KOPT-K1 (cell line): Measurements from ENCODE around the gene DEPDC5.
"Not testable (repeated sequence)": the region's sequence is repeated elsewhere in the genome, so short reads cannot be mapped to it uniquely, and the experiment has no call there.

Experiments
- H3K27ac ChIP-seq: fragments of 200-600 bp; sonication (generic); 2 replicates; pipeline ENCODE4 v1.5.1; 2016; ENCODE audit warnings: antibody characterized with exemption, mild to moderate bottlenecking, low read depth, low read length; ENCODE audit not compliant: poor library complexity, severe bottlenecking
- H3K36me3 ChIP-seq: fragments of 200-600 bp; sonication (generic); 2 replicates; pipeline ENCODE4 v1.5.1; 2017; ENCODE audit warnings: antibody characterized with exemption, mild to moderate bottlenecking, low read length, moderate library complexity; ENCODE audit not compliant: insufficient read depth
- H3K9me3 ChIP-seq: fragments of 200-600 bp; sonication (generic); 2 replicates; pipeline ENCODE4 v1.5.1; 2017; ENCODE audit warnings: antibody characterized with exemption, low read length, mild to moderate bottlenecking; ENCODE audit not compliant: insufficient read depth, poor library complexity, severe bottlenecking

DEPDC5 gene

GRCh38 chr22:31753634-31754501, at the start of gene DEPDC5:
Gene DEPDC5 (plus strand): TSS chr22:31754019. CDS start chr22:31754922, 903 bp downstream.
- no peaks in the 10 kb centered on the region for H3K9me3 ChIP-seq
- H3K27ac ChIP-seq: peak within 1 kb of the TSS; percentile 82
- H3K36me3 ChIP-seq: peaks cover 15% of the 10 kb centered on the region; the same call in 1 of the 2 replicates

- H3K36me3 ChIP-seq: peaks cover 87% of the 10 kb centered on the region
Observed at GRCh38 chr22:31707519-31707918, 46.3 kb upstream of the DEPDC5 start.

GRCh38 chr22:31711226-31711625, 42.6 kb upstream of the DEPDC5 start:
- H3K36me3 ChIP-seq: peaks cover 93% of the 10 kb centered on the region
- not testable (repeated sequence) for H3K27ac ChIP-seq, H3K9me3 ChIP-seq

More at GRCh38 chr22:31707519-31707918, 46.3 kb upstream of the DEPDC5 start:
- Histone ChIP-seq H3K27ac (no peak overlapping the region), H3K9me3 (no peaks in the 10 kb centered on the region)

GRCh38 chr22:31715147-31715778, 38.6 kb upstream of the DEPDC5 start:
- H3K9me3 ChIP-seq: no peaks in the 10 kb centered on the region
- no peak overlapping the region for H3K27ac ChIP-seq
- H3K36me3 ChIP-seq: peaks cover 93% of the 10 kb centered on the region

GRCh38 chr22:31719850-31720471, 33.9 kb upstream of the DEPDC5 start:
- Histone ChIP-seq H3K36me3 (peaks cover 93% of the 10 kb centered on the region), H3K9me3 (no peaks in the 10 kb centered on the region), H3K27ac (no peak overlapping the region)

- H3K27ac ChIP-seq: no peak overlapping the region
- H3K36me3 ChIP-seq: peaks cover 91% of the 10 kb centered on the region
- H3K9me3 ChIP-seq: no peaks in the 10 kb centered on the region
Observed at GRCh38 chr22:31723723-31724122, 30.1 kb upstream of the DEPDC5 start.

- peaks cover 80% of the 10 kb centered on the region for H3K36me3 ChIP-seq
- no peak overlapping the region for H3K27ac ChIP-seq
- H3K9me3 ChIP-seq: no peaks in the 10 kb centered on the region
Observed at GRCh38 chr22:31726692-31727091, 27.1 kb upstream of the DEPDC5 start.

- no peak overlapping the region for H3K27ac ChIP-seq
- H3K36me3 ChIP-seq: peaks cover 77% of the 10 kb centered on the region
- no peaks in the 10 kb centered on the region for H3K9me3 ChIP-seq
Observed at GRCh38 chr22:31728857-31729256, 25.0 kb upstream of the DEPDC5 start.

GRCh38 chr22:31730344-31730711, 23.5 kb upstream of the DEPDC5 start:
- H3K9me3 ChIP-seq: no peaks in the 10 kb centered on the region
- peaks cover 76% of the 10 kb centered on the region for H3K36me3 ChIP-seq
- no peak overlapping the region for H3K27ac ChIP-seq

GRCh38 chr22:31732089-31732829, 21.6 kb upstream of the DEPDC5 start:
- H3K36me3 ChIP-seq: peaks cover 77% of the 10 kb centered on the region
- no peaks in the 10 kb centered on the region for H3K9me3 ChIP-seq
- no peak overlapping the region for H3K27ac ChIP-seq

- Histone ChIP-seq H3K36me3 (peaks cover 79% of the 10 kb centered on the region), H3K27ac (no peak overlapping the region), H3K9me3 (no peaks in the 10 kb centered on the region)
Observed at GRCh38 chr22:31733580-31734079, 20.2 kb upstream of the DEPDC5 start.

GRCh38 chr22:31734512-31734911, 19.3 kb upstream of the DEPDC5 start:
- H3K9me3 ChIP-seq: no peaks in the 10 kb centered on the region
- peaks cover 84% of the 10 kb centered on the region for H3K36me3 ChIP-seq
- no peak overlapping the region for H3K27ac ChIP-seq

- H3K36me3 ChIP-seq: peaks cover 83% of the 10 kb centered on the region
- no peak overlapping the region for H3K27ac ChIP-seq
- no peaks in the 10 kb centered on the region for H3K9me3 ChIP-seq
Observed at GRCh38 chr22:31736458-31736857, 17.4 kb upstream of the DEPDC5 start.

GRCh38 chr22:31737932-31738331, 15.9 kb upstream of the DEPDC5 start:
- H3K36me3 ChIP-seq: peaks cover 88% of the 10 kb centered on the region
- no peak overlapping the region for H3K27ac ChIP-seq
- no peaks in the 10 kb centered on the region for H3K9me3 ChIP-seq

- Histone ChIP-seq H3K36me3 (peaks cover 84% of the 10 kb centered on the region), H3K27ac (no peak overlapping the region), H3K9me3 (no peaks in the 10 kb centered on the region)
Observed at GRCh38 chr22:31738566-31738965, 15.3 kb upstream of the DEPDC5 start.
